Measurements from ENCODE around the gene KCNF1.

Gene KCNF1

DNA sequence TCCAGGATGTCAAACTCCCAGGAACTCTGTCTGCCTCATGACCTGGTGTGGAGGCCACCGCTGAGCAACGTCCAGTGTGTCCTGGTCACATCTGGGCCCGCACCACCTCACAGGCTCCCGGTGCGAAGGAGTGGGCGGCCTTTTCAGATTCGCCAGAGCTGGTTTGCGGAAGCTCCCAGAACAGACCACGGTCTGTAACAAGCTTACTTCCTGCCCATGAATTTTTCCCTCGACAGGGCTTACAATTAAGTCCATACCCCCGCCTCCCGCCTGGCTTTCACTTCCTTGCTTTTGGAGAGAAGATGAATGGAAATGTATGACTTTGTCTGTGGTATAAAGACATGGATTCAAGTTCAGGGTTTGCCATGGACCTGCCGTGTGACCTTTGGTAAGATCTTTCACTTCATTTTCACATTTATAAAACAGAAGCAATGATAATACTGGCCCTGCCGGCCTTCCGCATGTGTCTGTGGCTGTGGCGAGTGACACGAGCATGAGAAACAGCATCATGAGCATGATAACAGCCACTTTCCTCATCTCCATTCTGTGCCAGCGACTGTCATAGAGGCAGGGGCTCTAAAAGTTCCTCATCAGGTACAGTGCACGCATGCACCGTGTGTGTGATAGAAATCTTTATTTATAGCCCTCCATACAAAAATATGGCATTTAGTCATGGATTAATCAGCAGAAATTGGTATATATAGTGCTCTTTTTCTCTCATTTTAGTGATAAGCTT lies 31.0 kb upstream of the KCNF1 start:
- no peak for FAIRE-seq

DNA sequence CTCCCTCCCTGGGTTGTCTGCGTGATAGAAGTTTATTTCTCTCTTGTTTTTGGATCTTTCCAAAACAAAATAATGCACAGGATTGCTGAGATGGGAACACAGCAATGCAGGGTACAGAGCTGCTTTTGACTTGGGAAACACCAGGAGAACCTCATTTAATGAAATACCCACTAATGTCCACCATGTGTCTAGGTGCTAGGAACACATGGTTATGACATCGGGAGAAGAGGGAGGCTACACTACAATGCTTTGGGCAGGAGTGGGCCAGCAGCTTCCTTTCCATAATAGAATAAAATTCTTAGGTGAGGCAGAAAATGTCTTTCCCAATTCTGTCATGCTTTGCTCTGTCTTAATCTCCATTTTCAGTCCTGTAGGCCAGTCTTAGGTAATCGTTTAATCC lies 29.2 kb upstream of the KCNF1 start:
- no peak for FAIRE-seq

DNA sequence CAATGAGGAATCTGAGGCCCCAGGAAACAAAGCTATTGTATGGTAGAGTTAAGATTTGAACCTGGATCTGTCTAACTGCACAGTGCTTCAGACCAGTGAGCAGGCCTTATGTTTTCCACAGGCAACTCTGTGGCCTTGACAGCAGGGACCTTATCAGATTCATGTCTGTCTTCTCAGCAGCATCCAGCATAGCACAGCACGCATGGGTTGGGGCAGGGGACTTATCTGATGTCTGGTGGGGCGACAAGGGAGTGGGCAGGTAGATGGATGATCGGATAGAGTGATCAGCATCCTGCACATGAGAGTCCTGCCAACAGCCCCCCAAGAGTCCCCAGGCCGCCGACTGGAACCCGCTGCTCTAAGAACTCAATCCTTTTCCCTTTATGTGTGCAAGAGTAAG lies 28.7 kb upstream of the KCNF1 start:
- no peak for FAIRE-seq

DNA sequence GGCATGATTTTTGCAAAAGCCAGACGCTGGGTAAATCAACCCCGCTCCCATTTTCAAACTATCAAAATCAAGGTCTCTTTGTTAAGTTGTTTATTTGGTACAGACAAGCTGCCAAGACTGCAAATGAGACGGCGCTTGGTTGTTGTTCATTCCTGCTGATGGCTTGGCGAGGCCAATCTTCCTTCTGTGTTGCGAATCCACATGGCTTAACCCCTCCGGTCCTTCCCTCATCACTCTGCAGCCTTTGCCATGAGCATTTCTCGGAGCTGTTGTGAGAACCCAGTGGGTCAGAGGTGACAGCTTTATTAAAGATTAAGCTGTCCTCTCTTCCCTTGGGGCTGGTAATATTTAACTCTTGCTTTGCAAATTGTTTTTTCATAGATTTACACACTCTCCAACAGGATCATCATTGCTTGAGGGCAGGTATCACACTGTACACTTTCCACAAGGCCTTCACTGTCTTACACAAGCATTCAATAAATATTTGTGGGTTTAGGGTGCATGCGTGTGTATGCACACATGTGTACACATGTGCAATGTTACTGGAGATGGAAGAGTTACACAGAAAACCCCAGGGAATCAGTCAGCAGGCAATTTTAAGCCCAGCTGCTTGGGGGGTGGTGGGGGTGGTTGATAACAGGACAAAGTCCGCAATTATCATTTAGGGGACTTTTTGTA lies 27.8 kb upstream of the KCNF1 start:
- no peak for FAIRE-seq

DNA sequence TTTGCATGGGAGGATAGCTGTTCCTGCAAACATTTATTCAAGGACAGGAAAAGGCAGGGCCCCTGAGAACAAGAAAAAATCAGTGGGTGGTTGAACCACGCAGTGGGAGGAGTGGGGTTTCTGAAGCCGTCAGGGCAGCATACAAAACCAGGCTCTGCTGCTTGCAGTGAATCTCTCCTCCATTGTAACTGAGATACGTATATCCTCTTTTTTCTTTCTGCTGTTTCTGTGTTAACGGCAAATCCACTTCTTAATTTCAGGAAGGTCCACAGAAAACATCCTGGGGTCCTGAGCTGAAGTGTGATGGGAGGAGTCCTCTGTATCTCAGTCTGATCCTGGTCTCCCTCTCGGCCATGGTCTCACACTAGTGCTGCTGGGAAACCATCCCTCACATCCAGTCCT lies 27.2 kb upstream of the KCNF1 start:
- no peak for FAIRE-seq

DNA sequence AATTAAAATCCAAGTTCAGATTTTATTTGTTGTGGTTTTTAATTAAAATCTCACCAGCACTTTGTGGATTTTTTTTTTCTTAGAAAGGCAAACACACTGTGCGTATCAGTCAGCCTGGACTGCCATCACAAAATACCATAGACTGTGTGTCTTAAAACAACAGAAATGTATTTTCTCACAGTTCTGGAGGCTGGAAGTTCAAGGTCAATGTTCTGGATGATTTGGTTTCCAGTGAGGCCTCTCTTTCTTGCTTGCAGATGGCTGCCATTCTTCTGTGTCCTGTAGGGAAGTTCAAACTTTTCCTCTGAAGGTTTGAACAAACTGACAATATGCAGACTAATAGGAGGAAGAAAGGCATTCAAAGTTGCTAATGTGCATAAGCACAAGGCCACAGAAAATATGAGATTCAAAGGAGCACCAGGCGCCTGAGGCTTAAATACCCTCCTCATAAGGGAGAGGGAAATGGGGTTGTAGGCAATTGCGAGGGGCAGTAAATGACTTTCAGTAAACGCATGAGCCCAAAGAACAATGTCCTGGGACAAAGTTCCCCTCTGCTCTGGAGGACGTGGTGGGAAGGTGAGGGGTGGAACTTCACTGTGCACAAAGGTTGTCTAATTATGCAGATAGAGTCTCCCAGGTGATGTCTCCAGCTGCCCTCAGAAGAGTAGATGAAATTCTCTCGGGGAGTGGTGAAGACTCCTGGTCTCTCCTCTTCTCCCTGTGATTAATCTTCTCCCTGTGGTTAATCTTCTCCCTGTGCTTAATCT lies 26.5 kb upstream of the KCNF1 start:
- no peak for FAIRE-seq

DNA sequence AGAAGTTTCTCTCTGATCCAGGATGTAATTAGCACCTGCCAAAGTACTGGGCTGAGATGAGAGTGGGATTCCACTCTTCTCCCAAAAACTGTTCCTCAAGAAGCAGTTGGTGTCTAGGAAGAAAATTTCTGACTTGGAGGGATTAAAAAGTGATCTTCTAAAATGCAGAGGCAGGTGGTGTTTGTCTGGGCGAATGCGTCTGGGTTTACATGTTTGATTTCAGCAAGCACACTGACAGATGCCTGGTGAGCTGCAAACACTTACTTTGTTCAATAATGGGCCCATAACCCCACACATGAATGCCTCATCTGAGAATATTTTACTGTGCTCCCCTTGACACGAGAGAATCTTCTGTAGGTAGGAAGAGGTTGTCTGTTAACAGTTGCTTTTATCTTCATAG lies 24.3 kb upstream of the KCNF1 start:
- no peak for FAIRE-seq

DNA sequence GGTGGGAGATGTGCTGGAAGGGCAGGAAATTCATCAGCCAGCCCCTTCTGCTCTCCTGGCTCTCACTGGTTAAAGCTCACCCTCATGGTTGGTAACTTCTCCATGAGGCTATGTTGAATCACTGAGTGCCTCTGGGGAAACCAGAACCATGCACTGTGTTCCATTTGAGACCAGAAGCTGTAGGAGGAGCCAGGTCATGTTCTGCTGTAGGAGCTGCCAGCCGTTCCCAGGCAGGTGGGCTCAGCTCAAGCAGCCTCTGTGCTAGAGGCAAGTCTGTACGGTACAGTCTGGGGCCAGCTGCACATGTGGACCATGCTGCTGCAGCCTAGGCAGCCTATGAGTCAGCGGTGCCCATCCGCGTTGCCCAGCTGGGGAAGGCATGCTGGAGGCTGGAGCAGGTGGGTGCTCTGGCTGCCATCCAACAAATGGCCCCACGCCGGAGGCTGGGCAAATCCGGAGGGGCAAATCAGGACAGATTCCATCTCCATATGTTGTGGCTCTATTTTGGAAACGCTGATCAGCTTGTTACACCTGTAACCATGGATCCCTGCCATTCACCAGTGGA lies 22.0 kb upstream of the KCNF1 start:
- FAIRE-seq = no peak

DNA sequence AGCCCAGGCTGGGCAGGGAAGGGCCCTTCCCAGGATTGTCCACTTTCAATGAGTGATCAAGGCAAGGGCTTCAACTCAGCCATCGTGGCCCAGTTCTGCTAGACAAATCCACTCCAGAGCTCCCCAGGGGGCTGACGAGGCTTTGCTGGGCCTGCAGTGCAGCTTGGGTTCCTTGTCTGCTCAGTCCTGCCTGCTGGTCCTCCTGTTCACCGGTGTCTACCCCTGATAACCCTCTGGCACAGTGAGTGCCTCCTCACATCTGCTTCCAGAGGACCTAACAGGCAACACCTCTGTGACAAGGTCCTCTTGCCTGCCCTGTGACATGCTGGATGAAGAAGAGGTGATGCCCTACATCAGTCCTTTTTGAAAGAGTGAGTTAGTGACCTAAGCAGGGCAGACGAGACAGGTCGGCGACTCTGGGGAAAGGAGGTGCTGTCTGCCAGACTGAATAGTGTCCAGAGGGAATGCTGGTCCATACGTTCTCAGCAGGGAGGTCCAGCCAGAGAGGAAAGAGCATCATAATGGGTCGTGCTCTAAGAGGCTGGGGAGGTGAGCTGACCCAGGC lies 20.9 kb upstream of the KCNF1 start:
- FAIRE-seq = no peak

DNA sequence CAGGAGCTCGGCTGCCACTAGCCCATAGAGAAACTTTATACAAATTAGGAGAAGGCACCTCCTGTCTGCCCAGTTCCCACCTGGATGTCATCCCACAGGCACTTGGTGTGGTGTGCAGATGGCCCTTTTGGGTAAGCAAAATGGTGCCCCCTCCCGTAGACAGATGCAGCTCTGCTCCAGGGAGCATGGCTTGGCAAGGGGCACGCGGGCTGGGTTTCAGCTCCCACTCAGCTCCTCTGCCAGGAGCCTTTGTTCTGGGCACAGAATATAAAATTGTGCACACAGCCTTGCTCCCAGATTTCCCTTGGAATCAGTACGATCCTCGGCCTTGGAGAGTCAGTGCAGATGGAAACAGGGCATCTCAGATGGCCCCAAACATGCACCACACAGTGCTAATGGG lies 20.3 kb upstream of the KCNF1 start:
- no peak for FAIRE-seq

DNA sequence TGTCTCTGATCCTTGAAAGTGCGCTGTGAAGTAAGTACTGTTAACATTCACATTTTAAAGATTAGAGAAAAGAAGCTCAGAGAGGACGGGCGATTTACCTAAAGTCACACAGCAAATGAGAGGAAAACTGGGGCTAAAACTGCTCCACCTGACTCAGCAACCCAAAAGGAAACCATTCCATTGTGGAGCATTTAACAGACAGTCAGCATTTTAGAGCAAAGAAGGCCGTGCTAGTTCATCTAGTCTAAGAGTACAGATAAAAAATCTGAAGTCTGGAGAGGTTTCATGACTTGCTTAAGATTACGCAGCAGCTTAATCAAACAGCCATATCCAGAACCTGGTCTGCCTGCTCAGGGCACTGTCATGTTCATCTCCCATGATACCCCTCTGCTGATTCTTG lies 19.9 kb upstream of the KCNF1 start:
- FAIRE-seq = no peak

DNA sequence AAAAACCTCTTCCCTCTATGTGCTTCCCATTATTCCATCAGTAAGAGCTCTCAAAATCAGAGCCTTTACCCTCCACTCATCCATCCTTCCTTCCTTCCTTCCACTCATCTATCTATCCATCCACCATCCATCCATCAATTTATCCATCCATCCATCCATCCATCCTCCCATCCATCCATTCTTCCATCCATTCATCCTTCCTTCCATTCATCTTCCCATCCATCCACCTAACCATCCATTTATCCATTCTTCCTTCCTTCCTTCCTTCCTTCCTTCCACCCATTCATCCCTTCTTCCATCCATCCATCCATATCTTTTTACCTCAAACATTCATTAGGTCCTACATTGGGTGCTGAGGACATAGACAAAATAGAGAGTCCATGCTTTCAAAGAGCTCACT lies 19.4 kb upstream of the KCNF1 start:
- FAIRE-seq = no peak

DNA sequence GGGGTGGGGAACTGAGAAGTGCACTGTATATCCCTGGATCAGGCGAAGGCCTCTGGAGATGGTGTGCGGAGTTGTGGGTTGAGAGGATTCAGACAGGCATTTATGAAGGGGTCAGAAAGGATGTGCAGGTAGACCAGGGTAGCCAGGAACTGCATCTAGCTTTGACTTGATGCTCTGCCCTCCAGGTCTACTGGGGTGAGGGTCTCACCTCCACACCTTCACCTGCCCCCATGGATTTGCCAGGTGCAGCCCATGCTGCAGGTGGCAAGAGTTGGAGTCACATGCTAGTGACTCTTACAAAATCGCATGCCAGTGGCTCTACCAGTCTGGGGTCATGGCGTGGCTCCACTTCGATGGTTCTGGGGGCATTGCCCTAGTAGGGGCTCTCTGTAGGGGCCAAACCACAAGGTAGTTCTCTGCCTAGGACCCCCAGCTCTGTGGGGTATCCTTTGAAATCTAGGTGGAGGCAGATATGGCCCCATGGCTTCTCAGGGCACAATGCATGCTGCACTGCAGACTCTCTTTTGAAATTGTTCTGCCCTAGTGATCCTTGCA lies 18.9 kb upstream of the KCNF1 start:
- no peak for FAIRE-seq

DNA sequence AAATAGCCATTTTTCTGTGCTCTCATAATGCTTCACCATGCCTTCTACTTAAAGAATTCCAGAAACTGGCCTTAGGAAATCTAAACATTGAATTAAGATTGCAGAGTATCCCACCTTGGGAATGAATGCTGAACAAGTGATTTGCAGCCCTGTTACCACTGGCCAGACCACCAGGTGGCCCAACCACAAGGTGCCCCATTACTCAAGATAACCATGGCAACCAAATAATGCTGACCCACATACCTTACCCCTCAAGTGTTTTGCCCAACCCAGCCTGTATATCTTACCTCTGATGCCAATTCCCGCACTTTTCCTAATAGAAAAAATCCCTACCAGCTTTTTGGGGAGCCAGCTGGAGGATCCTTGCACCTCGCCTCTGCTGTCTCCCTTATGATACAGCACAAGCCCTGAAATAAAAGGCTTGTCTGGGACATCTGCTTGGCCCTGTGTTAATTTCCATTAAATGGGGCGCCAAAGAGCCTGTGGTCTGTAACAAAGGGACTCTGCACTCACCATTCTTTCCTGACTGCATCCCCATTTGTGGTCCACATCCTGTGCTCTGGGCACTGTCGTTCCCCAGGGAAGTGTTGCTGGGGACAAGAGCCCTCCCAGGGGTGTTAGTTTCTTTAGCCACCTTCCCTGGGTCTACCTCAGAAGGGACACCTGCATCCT lies 17.3 kb upstream of the KCNF1 start:
- FAIRE-seq = no peak

DNA sequence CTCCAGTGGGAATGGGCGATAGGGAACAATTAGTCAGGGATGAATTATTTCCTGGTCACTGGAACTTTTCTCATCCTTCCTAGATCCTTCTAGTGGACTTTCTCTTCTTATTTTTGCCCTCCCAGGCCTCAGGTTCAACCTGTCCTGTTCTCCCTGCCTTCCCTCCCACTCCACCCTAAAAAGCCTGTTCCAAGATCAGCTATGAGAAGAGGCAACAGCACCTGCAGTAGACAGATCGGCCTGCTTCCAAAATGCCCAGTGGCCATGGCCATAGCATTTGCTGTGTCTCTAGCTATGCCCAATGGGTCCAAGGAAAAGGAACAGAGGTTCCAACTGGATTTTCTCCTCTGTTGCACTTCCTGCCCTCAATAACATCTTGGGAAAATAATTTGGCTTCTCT lies 16.5 kb upstream of the KCNF1 start:
- no peak for FAIRE-seq

DNA sequence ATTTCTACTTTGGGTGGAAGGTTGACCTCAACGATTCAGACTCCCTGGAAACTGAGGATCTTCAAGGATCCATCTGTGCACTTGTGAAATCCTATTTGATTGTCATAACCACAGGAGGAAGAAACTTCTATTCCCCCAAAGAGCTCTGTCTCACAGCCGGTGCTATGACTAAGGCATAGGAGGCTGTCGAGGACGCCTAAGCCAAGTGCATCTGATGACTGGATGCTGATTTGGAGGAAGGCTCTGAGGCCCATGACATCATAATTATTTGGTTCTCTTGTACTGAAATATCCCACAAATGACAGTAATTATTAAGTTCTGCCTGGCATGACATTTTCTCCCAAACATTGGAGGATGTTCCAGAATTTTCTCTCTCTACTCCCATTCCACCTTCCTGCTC lies 13.8 kb upstream of the KCNF1 start:
- FAIRE-seq = no peak

DNA sequence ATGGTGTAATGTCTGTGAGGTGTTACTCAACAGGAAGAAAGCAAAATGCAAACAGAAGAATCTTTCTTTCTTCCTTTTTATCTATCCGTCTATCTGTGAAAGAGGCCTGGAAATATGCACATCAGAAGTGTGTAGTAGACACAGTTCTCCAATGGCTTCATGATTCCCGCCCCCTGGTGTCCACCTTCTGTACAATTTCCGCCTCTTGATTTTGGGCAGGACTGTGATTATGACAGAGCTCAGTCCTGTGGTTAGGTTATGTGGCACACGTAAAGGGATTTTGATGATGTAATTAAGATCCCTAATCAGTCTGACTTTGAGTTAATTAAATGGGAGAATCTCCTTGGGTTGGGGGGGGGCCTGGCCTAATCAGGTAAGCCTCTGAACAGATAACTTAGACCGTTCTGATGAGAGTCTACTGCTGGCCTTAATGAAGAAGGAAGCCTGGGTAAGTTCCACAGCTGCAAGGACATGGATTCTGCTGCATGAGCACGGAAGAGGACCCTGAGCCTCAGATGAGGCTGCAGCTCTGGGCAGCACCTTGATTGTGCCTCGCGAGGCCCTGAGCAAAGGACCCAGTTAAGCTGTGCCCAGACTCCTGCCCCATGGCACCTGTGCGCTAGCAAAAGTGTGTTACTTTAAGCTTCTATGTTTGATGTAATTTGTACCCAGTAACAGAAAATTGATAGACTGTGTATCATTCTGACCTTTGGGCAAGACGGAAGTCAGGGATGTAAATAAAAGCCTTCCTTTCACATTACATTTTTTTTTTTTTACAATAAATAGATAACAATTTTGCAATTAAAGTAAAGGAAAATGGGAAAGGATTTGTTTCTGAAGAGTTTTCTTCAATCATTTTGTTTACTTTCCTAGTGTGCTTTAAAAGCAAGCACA lies 11.3 kb upstream of the KCNF1 start:
- no peak for FAIRE-seq

DNA sequence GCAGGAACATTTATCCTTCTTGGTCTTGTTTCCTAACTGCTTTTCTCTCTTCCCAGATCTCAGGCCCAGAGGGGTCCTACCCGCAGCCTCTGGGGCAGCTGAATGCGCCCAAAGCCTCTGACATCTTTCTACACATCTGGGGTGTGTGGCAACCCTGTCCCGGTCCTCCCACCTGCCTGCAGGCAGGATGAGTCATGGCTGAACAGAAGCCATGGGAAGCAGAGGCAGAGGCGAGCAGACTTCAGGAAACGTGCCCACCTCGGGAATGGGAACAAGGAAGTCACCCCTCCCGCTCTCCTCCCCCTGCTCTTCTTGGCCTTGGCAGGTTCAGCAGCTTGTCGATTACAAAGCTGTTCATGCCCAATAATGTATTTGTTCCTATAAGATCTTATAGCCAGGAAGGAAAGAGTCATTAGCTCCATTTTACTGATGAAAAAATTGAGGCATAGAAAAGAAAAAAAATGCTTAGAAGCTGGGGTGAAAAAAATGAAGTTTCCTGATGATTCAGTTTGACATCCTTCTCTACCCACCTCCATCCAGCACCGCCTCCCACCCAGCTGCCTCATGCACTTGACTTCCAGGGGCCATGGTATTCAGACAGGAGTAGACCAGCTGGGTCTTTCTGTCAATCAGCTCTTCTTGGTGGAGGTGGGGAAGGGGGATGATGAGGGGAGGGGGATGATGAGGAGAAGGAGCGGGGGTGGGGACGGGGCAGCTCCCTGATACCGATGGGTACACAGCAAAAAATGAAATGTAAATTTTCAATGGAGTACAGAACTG lies 10.4 kb upstream of the KCNF1 start:
- no peak for FAIRE-seq

DNA sequence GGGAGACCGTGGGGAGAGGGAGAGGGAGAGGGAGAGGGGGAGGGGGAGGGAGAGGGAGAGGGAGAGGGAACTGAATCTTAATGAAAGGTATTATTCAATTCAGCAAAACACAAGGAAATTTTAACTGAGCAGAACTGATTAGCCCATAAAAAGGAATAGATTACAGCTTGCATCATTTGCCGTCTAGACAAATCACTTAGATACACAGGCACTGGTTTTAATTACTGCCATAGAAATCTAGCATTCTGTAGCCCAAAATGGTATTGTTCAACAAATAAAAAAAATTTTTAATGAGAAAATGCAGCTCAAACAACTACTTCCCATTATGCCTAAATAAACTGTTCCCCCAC lies 7.9 kb upstream of the KCNF1 start:
- no peak for FAIRE-seq

DNA sequence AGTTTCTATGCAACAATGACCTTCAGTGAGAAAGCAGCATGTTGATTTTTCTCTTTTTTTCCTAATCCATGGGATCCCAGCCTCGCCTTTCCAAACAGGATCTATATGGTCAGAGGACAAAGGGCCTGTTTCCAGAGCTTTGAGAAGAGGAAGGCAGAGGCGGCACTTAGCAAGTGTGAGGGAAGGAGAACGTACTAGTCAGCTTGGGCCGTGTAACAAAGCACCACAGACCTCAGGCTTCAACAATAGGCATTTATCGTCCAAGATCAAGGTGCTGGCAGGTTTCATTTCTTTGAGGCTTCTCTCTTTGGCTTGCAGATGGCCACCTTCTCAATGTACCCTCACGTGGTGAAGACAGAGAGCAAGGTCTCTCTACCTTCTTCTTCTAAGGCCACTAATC lies 7.3 kb upstream of the KCNF1 start:
- no peak for FAIRE-seq
